Measurements from ENCODE around the gene PXDN. TPM values are rescaled to one million over a fixed set of nuclear protein-coding genes. Genes with fewer than 3 reads are reported as not detected.

PXDN gene
- total RNA-seq, 4 donors from 2014 or later = 101 to 169 (median 134) TPM

- TF ChIP-seq CTCF (IDR thresholded peaks at IDR 0.05; ENCODE audit: low read depth) = no peak
Measured at GRCh38 chr2:1780693-1781092, 36.4 kb upstream of the PXDN start.

GRCh38 chr2:1778566-1778965, 34.3 kb upstream of the PXDN start:
- no peak for TF ChIP-seq CTCF (IDR thresholded peaks at IDR 0.05; ENCODE audit: low read depth)

DNA sequence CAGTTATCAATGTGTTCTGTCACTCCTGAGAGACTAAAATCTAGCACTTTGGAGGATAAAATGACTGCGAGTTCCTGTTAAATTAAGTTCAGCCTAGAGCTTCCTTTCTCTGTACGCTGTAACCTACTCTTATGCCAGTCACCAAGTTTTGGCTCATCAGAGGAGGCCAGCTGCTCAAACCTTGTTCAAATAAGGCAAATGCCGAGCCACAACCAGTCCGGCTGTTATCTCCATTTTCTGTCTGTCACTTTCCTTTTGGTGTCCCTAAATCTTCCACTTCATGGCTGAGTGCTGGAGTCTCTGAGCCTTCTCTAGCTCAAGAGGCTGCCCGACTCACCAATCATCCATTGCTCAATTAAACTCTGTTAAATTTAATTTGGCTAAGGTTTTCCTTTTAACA, 33.5 kb upstream of the PXDN start:
- no peak for TF ChIP-seq CTCF (IDR thresholded peaks at IDR 0.05; ENCODE audit: low read depth)

DNA sequence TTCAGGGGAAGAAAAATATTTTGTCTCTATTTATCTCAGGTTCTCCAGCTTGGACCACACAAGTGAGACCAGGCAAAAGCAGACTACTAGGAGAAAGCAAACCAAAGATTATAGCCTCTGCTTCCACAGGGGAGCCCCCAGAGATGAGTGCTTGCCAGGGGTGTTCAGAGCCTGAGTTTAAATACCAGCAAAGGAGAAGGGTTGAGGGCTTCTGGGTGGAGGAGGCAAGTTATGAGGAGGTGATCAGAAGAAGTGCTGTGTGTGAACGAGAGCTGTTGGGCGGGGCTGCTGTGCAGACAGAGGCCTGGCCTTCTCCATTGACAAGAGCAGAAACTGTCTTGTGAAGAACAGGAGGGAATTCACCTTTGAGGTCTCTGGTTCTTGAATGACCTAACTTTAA, 32.8 kb upstream of the PXDN start:
- TF ChIP-seq CTCF (IDR thresholded peaks at IDR 0.05; ENCODE audit: low read depth) = no peak

DNA sequence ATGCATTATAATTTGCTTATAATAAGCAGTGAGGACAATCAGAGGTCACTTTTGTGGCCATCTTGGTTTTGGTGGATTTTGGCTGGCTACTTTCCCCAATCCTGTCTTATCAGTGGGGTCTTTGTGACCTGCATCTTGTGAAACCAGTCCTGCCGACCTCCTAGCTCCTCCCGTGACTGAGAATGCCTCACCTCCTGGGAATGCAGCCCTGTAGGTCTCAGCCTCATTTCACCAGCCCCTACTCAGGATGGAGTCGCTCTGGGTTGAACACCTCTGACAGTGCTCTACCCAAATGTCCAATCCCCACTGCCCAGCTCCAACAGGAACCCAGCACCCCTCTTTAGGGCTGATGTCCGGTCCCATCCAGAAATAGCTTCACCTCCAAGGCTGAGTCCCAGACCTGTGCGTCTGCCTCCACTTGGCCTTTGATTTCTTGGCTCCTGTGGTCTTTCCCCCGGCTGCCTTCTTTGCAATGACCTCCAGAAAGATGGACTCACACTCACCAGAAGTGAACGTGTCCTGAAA, 31.3 kb upstream of the PXDN start:
- TF ChIP-seq CTCF (IDR thresholded peaks at IDR 0.05; ENCODE audit: low read depth) = no peak

DNA sequence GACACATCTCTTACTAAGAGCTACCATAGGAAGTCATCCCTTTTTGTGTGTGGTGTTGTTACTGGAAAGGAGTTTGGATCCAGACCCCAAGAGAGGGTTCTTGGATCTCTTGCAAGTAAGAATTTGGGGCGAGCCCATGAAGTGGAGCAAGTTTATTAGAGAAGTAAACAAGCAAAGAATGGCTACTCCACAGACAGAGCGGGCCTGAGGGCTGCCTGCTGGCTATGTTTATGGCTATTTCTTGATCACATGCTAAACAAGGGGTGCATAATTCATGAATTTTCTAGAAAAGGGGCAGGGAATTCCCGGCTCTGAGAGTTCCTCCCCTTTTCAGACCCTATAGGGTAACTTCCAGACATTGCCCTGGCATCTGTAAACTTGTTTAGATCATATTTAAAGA, 30.6 kb upstream of the PXDN start:
- TF ChIP-seq CTCF (IDR thresholded peaks at IDR 0.05; ENCODE audit: low read depth) = no peak

DNA sequence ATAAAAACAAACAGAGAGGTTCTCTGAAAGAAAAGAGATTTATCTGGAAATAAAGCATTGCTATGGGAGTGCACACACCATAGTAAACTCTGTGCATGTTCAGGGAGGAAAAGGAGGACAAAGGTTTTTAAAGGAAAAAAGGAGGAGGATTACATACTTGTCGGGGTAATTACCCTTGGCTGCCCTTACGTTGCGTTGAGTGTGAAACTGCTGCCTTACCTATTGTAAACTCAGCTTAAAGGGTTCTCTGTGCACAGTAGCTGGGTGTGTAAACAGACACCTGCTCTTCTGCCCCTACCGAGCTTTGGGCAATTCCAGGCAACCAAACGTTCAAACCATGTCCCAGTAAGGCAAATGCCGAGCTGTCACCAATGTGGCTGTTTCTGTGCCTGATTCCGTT, 29.6 kb upstream of the PXDN start:
- no peak for TF ChIP-seq CTCF (IDR thresholded peaks at IDR 0.05; ENCODE audit: low read depth)
